Measurements from ENCODE around the gene GJD2. TPM values are rescaled to one million over a fixed set of nuclear protein-coding genes. Genes with fewer than 3 reads are reported as not detected.

The GJD2 gene
- total RNA-seq: not detected

DNA sequence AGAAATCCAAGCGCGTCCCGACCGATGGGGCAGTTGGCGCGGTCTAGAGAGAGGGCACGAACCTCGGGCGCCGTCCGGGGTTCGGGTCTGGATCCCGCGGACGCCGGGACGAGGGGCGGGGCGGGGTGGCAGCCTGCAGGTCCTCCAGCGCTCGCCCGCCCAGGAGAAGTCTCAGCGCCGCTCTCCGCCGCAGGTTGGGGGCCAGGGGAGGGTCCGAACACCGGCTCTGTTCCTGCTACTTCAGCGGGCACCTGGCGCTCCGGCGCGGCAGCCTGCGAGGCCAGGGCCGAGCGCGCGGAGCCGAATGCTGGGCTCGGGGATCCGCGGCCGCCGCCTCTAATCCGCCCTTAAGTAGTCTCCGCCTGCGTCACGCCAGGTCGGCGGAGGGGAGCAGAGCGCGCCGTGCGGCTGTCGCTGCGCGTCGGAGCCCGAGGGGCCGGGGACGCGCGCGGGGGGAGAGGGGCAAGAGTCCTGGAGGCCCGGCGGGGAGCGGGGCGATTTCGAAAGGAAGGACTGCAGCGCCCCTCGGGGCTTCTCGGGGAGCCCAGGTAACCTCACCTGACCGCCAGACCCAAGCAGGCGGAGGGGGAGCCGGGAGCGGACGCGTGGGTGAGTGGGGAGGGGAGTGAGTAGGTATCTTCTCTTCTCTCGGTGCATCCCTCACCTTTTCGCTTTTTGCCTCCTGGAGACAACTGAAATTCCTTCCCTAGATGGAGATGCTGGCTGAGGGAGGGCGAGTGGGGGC lies at the start of gene GJD2:
GJD2 (minus strand) TSS at position 325 of the 745 bp plus-strand sequence. CDS start 510 bp downstream, outside the sequence.
- ChIA-PET CTCF (no interaction called here), POLR2A (no interaction called here)
- no peak within 1 kb of the TSS for H3K4me3 Mint-ChIP-seq
- H3K27me3 Mint-ChIP-seq: peaks cover 40% of the 10 kb centered on the region
- peak; percentile 8 for DNase-seq
- no peak within 1 kb of the TSS for H3K27ac Mint-ChIP-seq
- no peaks in the 10 kb centered on the region for H3K36me3 Mint-ChIP-seq (ENCODE audit: low read depth)
- intact Hi-C loops (cut with micrococcal nuclease): no loop called here
- no peak for ATAC-seq
- no peaks in the 10 kb centered on the region for H3K4me1 Mint-ChIP-seq (ENCODE audit: low read depth)
- TF ChIP-seq, protein P1, sequence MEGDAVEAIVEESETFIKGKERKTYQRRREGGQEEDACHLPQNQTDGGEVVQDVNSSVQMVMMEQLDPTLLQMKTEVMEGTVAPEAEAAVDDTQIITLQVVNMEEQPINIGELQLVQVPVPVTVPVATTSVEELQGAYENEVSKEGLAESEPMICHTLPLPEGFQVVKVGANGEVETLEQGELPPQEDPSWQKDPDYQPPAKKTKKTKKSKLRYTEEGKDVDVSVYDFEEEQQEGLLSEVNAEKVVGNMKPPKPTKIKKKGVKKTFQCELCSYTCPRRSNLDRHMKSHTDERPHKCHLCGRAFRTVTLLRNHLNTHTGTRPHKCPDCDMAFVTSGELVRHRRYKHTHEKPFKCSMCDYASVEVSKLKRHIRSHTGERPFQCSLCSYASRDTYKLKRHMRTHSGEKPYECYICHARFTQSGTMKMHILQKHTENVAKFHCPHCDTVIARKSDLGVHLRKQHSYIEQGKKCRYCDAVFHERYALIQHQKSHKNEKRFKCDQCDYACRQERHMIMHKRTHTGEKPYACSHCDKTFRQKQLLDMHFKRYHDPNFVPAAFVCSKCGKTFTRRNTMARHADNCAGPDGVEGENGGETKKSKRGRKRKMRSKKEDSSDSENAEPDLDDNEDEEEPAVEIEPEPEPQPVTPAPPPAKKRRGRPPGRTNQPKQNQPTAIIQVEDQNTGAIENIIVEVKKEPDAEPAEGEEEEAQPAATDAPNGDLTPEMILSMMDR (IDR thresholded peaks at IDR 0.05): no peak
- no peaks in the 10 kb centered on the region for H3K9me3 Mint-ChIP-seq

DNA sequence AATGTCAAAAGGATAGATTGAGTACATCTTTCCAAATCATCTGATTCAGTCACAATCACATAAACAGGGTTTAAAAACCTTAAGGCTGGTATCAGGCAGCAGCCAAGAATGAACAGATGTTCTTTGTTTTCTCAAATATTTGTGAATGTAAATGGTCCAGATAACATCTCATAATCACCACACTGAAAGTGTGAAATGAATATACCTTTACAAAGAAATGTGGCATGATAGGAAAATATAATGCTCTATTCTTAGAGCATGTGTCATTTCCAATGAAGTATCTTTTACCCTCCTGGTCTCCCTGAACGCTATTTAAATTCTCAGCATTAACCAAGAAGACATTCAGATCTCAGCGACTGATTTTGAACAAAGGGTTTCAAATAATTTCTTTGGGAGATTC lies 49.3 kb upstream of the GJD2 start:
- no peaks in the 10 kb centered on the region for H3K36me3 Mint-ChIP-seq (ENCODE audit: low read depth)
- TF ChIP-seq, protein P1 (IDR thresholded peaks at IDR 0.05): no peak
- DNase-seq (no peak), ATAC-seq (no peak)
- POLR2A ChIA-PET: no interaction called here
- H3K27me3 Mint-ChIP-seq: peaks cover 15% of the 10 kb centered on the region
- H3K27ac Mint-ChIP-seq: no peak overlapping the region
- intact Hi-C loops (cut with micrococcal nuclease): no loop called here
- peaks cover 5% of the 10 kb centered on the region for H3K4me1 Mint-ChIP-seq (ENCODE audit: low read depth)
- H3K4me3 Mint-ChIP-seq: no peak overlapping the region
- CTCF ChIA-PET: no interaction called here
- peaks cover 2% of the 10 kb centered on the region for H3K9me3 Mint-ChIP-seq

DNA sequence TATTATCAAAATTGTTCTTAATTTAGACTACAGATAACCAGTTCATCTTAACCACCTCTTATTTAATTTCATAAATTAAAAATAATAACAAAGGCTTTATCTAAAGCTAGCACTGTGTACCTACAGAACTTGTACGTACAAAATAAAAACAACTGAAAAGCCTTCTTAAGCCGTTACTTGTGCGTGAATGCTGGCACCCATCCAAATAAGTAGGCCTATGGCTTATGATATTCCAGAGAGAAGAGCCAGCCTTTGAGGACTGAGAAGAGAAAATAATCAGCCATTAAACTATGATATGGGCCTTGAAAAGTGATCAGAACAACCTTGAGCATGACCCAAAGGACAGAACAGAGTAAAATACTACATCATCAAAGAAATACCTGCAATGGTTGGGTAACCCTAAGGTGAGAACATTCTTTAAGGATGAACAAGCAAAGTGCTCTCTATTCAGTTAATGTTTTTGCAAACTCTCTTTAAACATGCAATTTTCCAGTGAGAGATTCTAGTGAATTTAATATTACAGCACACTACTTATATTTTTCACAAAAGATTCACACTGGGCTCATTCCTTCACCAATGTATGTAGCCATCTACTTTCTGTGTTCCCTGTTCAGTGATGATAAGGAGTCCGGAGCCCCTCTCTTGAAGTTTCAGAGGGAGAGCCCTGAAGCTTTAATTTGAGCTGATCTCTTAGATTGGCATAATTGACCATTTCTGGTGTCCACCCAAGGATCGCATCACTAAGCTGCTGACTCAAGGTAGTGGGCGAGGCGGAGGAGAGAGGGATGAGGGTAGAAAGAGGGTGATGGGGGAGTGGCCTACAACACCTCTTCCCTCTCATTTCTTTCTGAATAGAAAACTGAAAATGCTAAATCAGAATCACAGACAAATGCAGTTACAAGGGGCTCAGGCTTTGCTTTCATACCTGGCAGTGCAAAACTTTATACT lies 48.3 kb upstream of the GJD2 start:
- Mint-ChIP-seq H3K27me3 (peaks cover 15% of the 10 kb centered on the region), H3K9me3 (peaks cover 2% of the 10 kb centered on the region), H3K36me3 (ENCODE audit: low read depth) (no peaks in the 10 kb centered on the region), H3K27ac (no peak overlapping the region), H3K4me1 (ENCODE audit: low read depth) (peaks cover 5% of the 10 kb centered on the region), H3K4me3 (no peak overlapping the region)
- ATAC-seq (no peak), DNase-seq (no peak)
- CTCF ChIA-PET: no interaction called here
- TF ChIP-seq, protein P1 (IDR thresholded peaks at IDR 0.05): no peak
- POLR2A ChIA-PET: no interaction called here
- intact Hi-C loops (cut with micrococcal nuclease): no loop called here

DNA sequence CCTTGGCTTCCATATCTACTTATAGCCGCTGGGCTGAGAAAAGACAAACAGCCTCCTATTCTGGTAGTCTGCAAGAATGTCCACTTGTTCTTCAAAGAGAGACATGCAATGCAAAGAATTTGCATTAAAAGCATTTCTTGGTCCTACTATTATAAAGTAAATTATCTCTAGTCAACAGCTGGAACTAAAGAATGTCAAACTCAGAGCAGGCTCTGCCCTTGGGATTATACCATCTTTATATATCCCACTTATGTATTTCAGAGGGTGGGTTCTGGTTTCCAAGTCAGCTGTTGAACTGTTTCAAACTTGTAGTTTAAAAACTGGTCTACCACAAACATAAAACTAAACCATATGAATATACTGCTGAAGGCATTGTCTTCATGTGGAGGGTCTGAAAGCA lies 47.6 kb upstream of the GJD2 start:
- intact Hi-C loops (cut with micrococcal nuclease): no loop called here
- Mint-ChIP-seq H3K4me1 (ENCODE audit: low read depth) (peaks cover 5% of the 10 kb centered on the region), H3K27ac (no peak overlapping the region), H3K27me3 (peaks cover 18% of the 10 kb centered on the region), H3K9me3 (peaks cover 2% of the 10 kb centered on the region), H3K36me3 (ENCODE audit: low read depth) (no peaks in the 10 kb centered on the region), H3K4me3 (no peak overlapping the region)
- ChIA-PET CTCF (no interaction called here), POLR2A (no interaction called here)
- ATAC-seq: no peak
- TF ChIP-seq, protein P1 (IDR thresholded peaks at IDR 0.05): no peak
- DNase-seq: no peak
